Endothelial cell of umbilical vein (primary cell): ENCODE results near the gene TRAK1.

ENCODE experiments used
- EZH2 ChIP-seq: IDR thresholded peaks from 2 replicates; pipeline ENCODE4 v1.6.1; 2012; ENCODE audit warnings: borderline replicate concordance, low read depth, mild to moderate bottlenecking, moderate library complexity, low read length, inconsistent platforms; ENCODE audit not compliant: severe bottlenecking
- FOS ChIP-seq: IDR thresholded peaks from 2 replicates; pipeline ENCODE4 v1.6.1; 2011; ENCODE audit warnings: mild to moderate bottlenecking, low read length, moderate library complexity, borderline replicate concordance; ENCODE audit not compliant: insufficient read depth
- GATA2 ChIP-seq: IDR thresholded peaks from 2 replicates; pipeline ENCODE4 v1.7.0; 2011; ENCODE audit warnings: low read depth, mild to moderate bottlenecking, moderate library complexity, mixed read lengths, low read length; ENCODE audit not compliant: insufficient read length, insufficient read depth
- JUN ChIP-seq: IDR thresholded peaks from 2 replicates; pipeline ENCODE4 v1.6.1; 2011; ENCODE audit warnings: borderline replicate concordance, low read depth; ENCODE audit not compliant: insufficient read length, insufficient read depth
- MYC ChIP-seq: IDR thresholded peaks from one replicate; pipeline ENCODE4 v1.6.1; 2011; ENCODE audit warnings: mild to moderate bottlenecking, low read depth, low read length
- POLR2A ChIP-seq: IDR thresholded peaks from 2 replicates; pipeline ENCODE4 v1.6.1; 2012; ENCODE audit warnings: low read depth, mild to moderate bottlenecking, control low read depth, low read length
- POLR2AphosphoS5 ChIP-seq: IDR thresholded peaks from 2 replicates; pipeline ENCODE4 v1.6.1; 2012; ENCODE audit warnings: low read depth, mild to moderate bottlenecking, control low read depth, low read length, moderate library complexity; ENCODE audit not compliant: insufficient read depth
- TF ChIP-seq, protein P1 (sequence below), 2 donors: IDR thresholded peaks; 1 replicate in 1 of 2; 2 replicates in 1 of 2; pipeline ENCODE4 v1.5.1; 2011; ENCODE audit warnings: low read length in 2 of 2, mild to moderate bottlenecking in 2 of 2, moderate library complexity in 2 of 2, control low read depth in 1 of 2, inconsistent platforms in 1 of 2, low read depth in 1 of 2; ENCODE audit not compliant: insufficient read depth in 1 of 2; ENCODE audit errors: extremely low read depth in 1 of 2
- TF ChIP-seq, protein P2 (sequence below): IDR thresholded peaks from 2 replicates; pipeline ENCODE4 v1.6.1; 2011; ENCODE audit not compliant: insufficient read depth, insufficient read length

DNA sequence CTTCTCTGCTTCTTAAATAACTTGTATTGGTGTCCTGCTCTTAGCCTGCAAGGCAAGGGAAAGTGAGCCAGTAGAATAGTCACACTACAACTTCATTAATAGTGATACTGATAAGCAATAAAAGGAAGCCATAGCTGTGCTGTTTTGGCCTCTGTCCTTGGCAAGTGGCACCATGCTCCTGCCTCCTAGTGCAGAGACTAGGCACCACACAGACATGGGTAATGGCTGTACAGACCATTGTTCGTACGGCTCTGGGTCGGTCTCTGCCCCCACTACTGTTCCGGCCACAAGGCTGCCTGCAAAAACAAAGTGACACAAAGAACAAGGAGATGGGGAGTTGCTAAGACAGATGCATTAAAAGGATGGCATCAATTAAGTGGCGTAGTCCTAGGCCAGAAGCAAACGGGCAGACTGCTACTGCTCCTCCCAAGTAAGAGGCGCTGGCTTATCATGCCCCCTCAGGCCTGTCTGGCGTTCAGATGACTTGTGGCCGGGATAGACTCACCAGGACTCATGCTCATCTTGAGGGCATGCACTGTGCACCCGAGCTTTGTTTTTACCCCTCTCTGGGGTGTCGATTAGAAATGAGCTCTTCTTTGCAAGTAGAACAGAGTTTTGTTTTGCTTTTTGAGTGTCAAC, 75.6 kb downstream of the TRAK1 start:
- TF ChIP-seq, protein P1, sequence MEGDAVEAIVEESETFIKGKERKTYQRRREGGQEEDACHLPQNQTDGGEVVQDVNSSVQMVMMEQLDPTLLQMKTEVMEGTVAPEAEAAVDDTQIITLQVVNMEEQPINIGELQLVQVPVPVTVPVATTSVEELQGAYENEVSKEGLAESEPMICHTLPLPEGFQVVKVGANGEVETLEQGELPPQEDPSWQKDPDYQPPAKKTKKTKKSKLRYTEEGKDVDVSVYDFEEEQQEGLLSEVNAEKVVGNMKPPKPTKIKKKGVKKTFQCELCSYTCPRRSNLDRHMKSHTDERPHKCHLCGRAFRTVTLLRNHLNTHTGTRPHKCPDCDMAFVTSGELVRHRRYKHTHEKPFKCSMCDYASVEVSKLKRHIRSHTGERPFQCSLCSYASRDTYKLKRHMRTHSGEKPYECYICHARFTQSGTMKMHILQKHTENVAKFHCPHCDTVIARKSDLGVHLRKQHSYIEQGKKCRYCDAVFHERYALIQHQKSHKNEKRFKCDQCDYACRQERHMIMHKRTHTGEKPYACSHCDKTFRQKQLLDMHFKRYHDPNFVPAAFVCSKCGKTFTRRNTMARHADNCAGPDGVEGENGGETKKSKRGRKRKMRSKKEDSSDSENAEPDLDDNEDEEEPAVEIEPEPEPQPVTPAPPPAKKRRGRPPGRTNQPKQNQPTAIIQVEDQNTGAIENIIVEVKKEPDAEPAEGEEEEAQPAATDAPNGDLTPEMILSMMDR (IDR thresholded peaks at IDR 0.05; ENCODE audit: extremely low read depth in 1 of 2, insufficient read depth in 1 of 2, low read depth in 1 of 2, low read length in 2 of 2): no peak
- TF ChIP-seq POLR2AphosphoS5: no peak
- no peak for TF ChIP-seq JUN
- TF ChIP-seq POLR2A: no peak
- no peak for TF ChIP-seq EZH2
- no peak for TF ChIP-seq MYC
- no peak for TF ChIP-seq FOS
- TF ChIP-seq, protein P2, sequence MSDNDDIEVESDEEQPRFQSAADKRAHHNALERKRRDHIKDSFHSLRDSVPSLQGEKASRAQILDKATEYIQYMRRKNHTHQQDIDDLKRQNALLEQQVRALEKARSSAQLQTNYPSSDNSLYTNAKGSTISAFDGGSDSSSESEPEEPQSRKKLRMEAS: no peak
- no peak for TF ChIP-seq GATA2
